ENCODE results near the gene PHF21A.

GRCh38 chr11:45919806-45920530 lies 201.3 kb downstream of the PHF21A start:
- TF ChIP-seq CTCF (IDR thresholded peaks at IDR 0.05) (no peak), POLR2A (IDR thresholded peaks at IDR 0.05) (no peak)

All from uterus (tissue), 2 donors.